Vagina (tissue), 2 donors: ENCODE results near the gene MOGAT3.

ENCODE experiments used
- POLR2A ChIP-seq, 2 donors: fragments of 450-650 bp; IDR thresholded peaks; one replicate each; pipeline ENCODE4 v1.6.1; 2017; ENCODE audit warnings: antibody characterized with exemption in 2 of 2, mild to moderate bottlenecking in 2 of 2, moderate library complexity in 2 of 2
- TF ChIP-seq, protein P1 (sequence below), 3 experiments: fragments of 450-650 bp in 2 of 3; fragments of 200-600 bp in 1 of 3; sonication (generic) in 1 of 3; IDR thresholded peaks; one replicate each; pipeline ENCODE4 v1.5.1; 2017 to 2019; ENCODE audit warnings: antibody characterized with exemption in 3 of 3, mild to moderate bottlenecking in 2 of 3, moderate library complexity in 2 of 3

GRCh38 chr7:101244375-101245146 is 43.7 kb upstream of the MOGAT3 start, which contains the start of gene FIS1:
- TF ChIP-seq POLR2A (IDR thresholded peaks at IDR 0.05) = peak in 1 of 2 donors; percentile 71
- TF ChIP-seq, protein P1, sequence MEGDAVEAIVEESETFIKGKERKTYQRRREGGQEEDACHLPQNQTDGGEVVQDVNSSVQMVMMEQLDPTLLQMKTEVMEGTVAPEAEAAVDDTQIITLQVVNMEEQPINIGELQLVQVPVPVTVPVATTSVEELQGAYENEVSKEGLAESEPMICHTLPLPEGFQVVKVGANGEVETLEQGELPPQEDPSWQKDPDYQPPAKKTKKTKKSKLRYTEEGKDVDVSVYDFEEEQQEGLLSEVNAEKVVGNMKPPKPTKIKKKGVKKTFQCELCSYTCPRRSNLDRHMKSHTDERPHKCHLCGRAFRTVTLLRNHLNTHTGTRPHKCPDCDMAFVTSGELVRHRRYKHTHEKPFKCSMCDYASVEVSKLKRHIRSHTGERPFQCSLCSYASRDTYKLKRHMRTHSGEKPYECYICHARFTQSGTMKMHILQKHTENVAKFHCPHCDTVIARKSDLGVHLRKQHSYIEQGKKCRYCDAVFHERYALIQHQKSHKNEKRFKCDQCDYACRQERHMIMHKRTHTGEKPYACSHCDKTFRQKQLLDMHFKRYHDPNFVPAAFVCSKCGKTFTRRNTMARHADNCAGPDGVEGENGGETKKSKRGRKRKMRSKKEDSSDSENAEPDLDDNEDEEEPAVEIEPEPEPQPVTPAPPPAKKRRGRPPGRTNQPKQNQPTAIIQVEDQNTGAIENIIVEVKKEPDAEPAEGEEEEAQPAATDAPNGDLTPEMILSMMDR (IDR thresholded peaks at IDR 0.05) = peak; percentile 30 to 90 (median 90)
